B cell (primary cell): ENCODE measurements around the gene KIF23. TPM values are rescaled to one million over a fixed set of nuclear protein-coding genes. Genes with fewer than 3 reads are reported as not detected.

Source experiments
- ATAC-seq: fragments of 200-7000 bp; cut with Tn5 transposase; one replicate; pipeline ENCODE4 v1.10.0; 2021; ENCODE audit warnings: low read depth, mild to moderate bottlenecking, moderate number of reproducible peaks, moderate library complexity
- CTCF ChIA-PET: fragments of 350-600 bp; sonication (Branson Sonifier 250); formaldehyde crosslinking; loops from one replicate; lab custom pipeline; 2021; ENCODE audit warnings: antibody characterized with exemption, inconsistent platforms; lab: Charles Lee
- POLR2A ChIA-PET: fragments of 350-600 bp; sonication (Branson Sonifier 250); formaldehyde crosslinking; loops from one replicate; lab custom pipeline; 2021; ENCODE audit warnings: antibody characterized with exemption; lab: Charles Lee
- DNase-seq: peaks from one replicate; pipeline ENCODE4 v3.0.0; 2013
- H2AFZ ChIP-seq: 2 replicates; pipeline ENCODE4 v1.6.1; 2012; ENCODE audit warnings: mild to moderate bottlenecking, low read depth, low read length; ENCODE audit not compliant: insufficient read depth, poor library complexity, severe bottlenecking
- H3K27ac ChIP-seq, 2 donors: 1 replicate in 1 of 2; 2 replicates in 1 of 2; pipeline ENCODE4 v1.5.1; 2012 to 2013; ENCODE audit warnings: low read length in 2 of 2, mild to moderate bottlenecking in 2 of 2, moderate library complexity in 1 of 2
- H3K27me3 ChIP-seq, 4 experiments: fragments of 200-600 bp in 1 of 4; sonication (generic) in 1 of 4; replicated peaks in 1 of 4; 1 replicate in 2 of 4; 2 replicates in 2 of 4; pipeline versions ENCODE4 v1.6.1 to v1.7.0; 2013 to 2016; ENCODE audit warnings: low read length in 3 of 4, mild to moderate bottlenecking in 2 of 4, mixed read lengths in 1 of 4, moderate library complexity in 1 of 4; ENCODE audit not compliant: insufficient read depth in 4 of 4, control insufficient read depth in 3 of 4; ENCODE audit errors: control extremely low read depth in 1 of 4
- H3K36me3 ChIP-seq, 2 experiments: replicated peaks in 1 of 2; 1 replicate in 1 of 2; 2 replicates in 1 of 2; pipeline versions ENCODE4 v1.6.1 to v1.7.1; 2013; ENCODE audit warnings: low read length in 1 of 2; ENCODE audit not compliant: insufficient read depth in 2 of 2, control insufficient read depth in 1 of 2; ENCODE audit errors: control extremely low read depth in 1 of 2, extremely low read depth in 1 of 2
- H3K4me1 ChIP-seq, 2 donors: fragments of 200-600 bp in 1 of 2; sonication (generic) in 1 of 2; 1 replicate in 1 of 2; 2 replicates in 1 of 2; pipeline versions ENCODE4 v1.5.1 to v1.6.1; 2013 to 2017; ENCODE audit warnings: low read length in 2 of 2; ENCODE audit not compliant: control insufficient read depth in 2 of 2, insufficient read depth in 2 of 2
- H3K4me2 ChIP-seq: replicated peaks from 2 replicates; pipeline ENCODE3; 2012; ENCODE audit warnings: mild to moderate bottlenecking, low read depth, low read length; ENCODE audit not compliant: poor library complexity, severe bottlenecking
- H3K4me3 ChIP-seq, 5 experiments: fragments of 200-600 bp in 1 of 5; sonication (generic) in 1 of 5; 1 replicate in 3 of 5; 2 replicates in 2 of 5; pipeline versions ENCODE4 v1.5.1 to v1.7.0; 2011 to 2016; ENCODE audit warnings: low read length in 4 of 5, mild to moderate bottlenecking in 4 of 5, low read depth in 2 of 5, control low read depth in 1 of 5, moderate library complexity in 1 of 5; ENCODE audit not compliant: insufficient read depth in 1 of 5; ENCODE audit errors: control extremely low read depth in 1 of 5, extremely low read depth in 1 of 5
- H3K79me2 ChIP-seq: fragments of 200-600 bp; sonication (generic); one replicate; pipeline ENCODE4 v1.6.0; 2016; ENCODE audit warnings: low read length; ENCODE audit not compliant: control insufficient read depth, insufficient read depth
- H3K9ac ChIP-seq: fragments of 200-600 bp; sonication (generic); 2 replicates; pipeline ENCODE4 v1.6.1; 2017; ENCODE audit warnings: mild to moderate bottlenecking, low read length, moderate library complexity
- H3K9me3 ChIP-seq, 3 donors: one replicate each; pipeline versions ENCODE4 v1.6.1 to v1.7.1; 2013; ENCODE audit warnings: low read length in 2 of 3; ENCODE audit not compliant: control insufficient read depth in 2 of 3, insufficient read depth in 1 of 3; ENCODE audit errors: control extremely low read depth in 1 of 3
- H4K20me1 ChIP-seq: 2 replicates; pipeline ENCODE4 v1.6.0; 2012; ENCODE audit warnings: mild to moderate bottlenecking, low read length; ENCODE audit not compliant: insufficient read depth, control insufficient read depth, poor library complexity, severe bottlenecking
- H3K27ac Mint-ChIP-seq: one replicate; pipeline ENCODE4 v1.8.0; 2021; ENCODE audit warnings: mixed read lengths
- H3K27me3 Mint-ChIP-seq: one replicate; pipeline ENCODE4 v1.8.0; 2021; ENCODE audit warnings: mixed read lengths
- H3K4me1 Mint-ChIP-seq: one replicate; pipeline ENCODE4 v1.8.0; 2021; ENCODE audit warnings: mixed read lengths
- H3K4me3 Mint-ChIP-seq: one replicate; pipeline ENCODE4 v1.8.0; 2021; ENCODE audit warnings: mixed read lengths
- H3K9me3 Mint-ChIP-seq: one replicate; pipeline ENCODE4 v1.8.0; 2022; ENCODE audit warnings: mixed read lengths; ENCODE audit not compliant: insufficient read depth
- EZH2 ChIP-seq: IDR thresholded peaks from 2 replicates; pipeline ENCODE4 v1.6.1; 2012; ENCODE audit warnings: borderline replicate concordance, low read depth, mild to moderate bottlenecking, moderate library complexity, low read length; ENCODE audit not compliant: insufficient read depth, poor library complexity, severe bottlenecking
- WGBS: methylation state at CpG from one replicate; pipeline ENCODE4 v1.1.5; 2013; ENCODE audit warnings: missing lambda C conversion rate; ENCODE audit not compliant: insufficient coverage; 5-methylcytosine and 5-hydroxymethylcytosine counted together
- intact Hi-C: fragments of 100-400 bp; cut with micrococcal nuclease; formaldehyde crosslinking; loops from one replicate; pipeline ENCODE4 v1.10.0; 2022
- polyA plus RNA-seq: library from polyadenylated mRNA; depleted of rRNA; stranded (reverse); fragments of >200 nt; gene quantifications from 2 replicates; pipeline ENCODE4 v1.2.3, GENCODE V29; 2012
- total RNA-seq, 2 donors: library from RNA; stranded (reverse); fragments of 120-200 nt in 1 of 2; gene quantifications; 1 replicate in 1 of 2; 2 replicates in 1 of 2; pipeline versions ENCODE4 v1.2.3 to v1.2.4, GENCODE V29; 2013 to 2022
- TF ChIP-seq, protein P1 (sequence below): fragments of 200-600 bp; IDR thresholded peaks from one replicate; pipeline ENCODE4 v1.8.0; 2022; ENCODE audit warnings: antibody characterized with exemption, mild to moderate bottlenecking

Gene KIF23
- total and polyA plus RNA-seq, 2 donors (not counting 1 experiment from before 2014, with no cell fraction given) = 0.30 to 0.34 TPM

DNA sequence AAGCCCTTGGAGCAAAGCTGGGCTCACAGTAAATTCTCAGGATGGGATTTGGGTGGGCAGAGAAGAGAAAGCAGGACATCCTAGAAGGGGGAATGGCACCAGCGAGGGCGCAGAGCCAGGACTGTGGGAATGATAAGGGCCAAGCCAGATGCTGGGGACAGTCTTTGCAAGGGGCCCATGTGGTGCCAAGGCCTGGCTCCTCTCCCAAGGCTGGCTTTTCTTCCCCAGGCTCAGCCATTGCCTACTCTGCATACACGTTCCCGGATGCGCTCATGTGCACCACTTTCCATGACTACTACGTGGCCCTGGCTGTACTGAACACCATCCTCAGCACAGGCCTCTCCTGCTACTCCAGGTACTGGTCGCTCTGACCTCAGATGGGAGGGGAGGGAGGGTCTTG is 24.7 kb upstream of the KIF23 start:
- intact Hi-C loops = no loop called here
- POLR2A ChIA-PET = no interaction called here
- H3K27ac ChIP-seq = no peak overlapping the region
- H2AFZ ChIP-seq = no peak overlapping the region
- no peak overlapping the region for H3K4me3 Mint-ChIP-seq
- peaks cover 3% of the 10 kb centered on the region for H3K4me1 Mint-ChIP-seq
- H3K9me3 ChIP-seq = no peaks in the 10 kb centered on the region
- no peak overlapping the region for H3K4me3 ChIP-seq
- H4K20me1 ChIP-seq = no peaks in the 10 kb centered on the region
- no peak overlapping the region for H3K27ac Mint-ChIP-seq
- DNase-seq (no peak), ATAC-seq (no peak)
- no peaks in the 10 kb centered on the region for H3K79me2 ChIP-seq
- TF ChIP-seq EZH2 = no peak
- TF ChIP-seq, protein P1, sequence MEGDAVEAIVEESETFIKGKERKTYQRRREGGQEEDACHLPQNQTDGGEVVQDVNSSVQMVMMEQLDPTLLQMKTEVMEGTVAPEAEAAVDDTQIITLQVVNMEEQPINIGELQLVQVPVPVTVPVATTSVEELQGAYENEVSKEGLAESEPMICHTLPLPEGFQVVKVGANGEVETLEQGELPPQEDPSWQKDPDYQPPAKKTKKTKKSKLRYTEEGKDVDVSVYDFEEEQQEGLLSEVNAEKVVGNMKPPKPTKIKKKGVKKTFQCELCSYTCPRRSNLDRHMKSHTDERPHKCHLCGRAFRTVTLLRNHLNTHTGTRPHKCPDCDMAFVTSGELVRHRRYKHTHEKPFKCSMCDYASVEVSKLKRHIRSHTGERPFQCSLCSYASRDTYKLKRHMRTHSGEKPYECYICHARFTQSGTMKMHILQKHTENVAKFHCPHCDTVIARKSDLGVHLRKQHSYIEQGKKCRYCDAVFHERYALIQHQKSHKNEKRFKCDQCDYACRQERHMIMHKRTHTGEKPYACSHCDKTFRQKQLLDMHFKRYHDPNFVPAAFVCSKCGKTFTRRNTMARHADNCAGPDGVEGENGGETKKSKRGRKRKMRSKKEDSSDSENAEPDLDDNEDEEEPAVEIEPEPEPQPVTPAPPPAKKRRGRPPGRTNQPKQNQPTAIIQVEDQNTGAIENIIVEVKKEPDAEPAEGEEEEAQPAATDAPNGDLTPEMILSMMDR = no peak
- no peaks in the 10 kb centered on the region for H3K27me3 Mint-ChIP-seq
- peaks cover 2 to 3% of the 10 kb centered on the region in 2 donors for H3K4me1 ChIP-seq
- H3K27me3 ChIP-seq = no peaks in the 10 kb centered on the region
- 93% methylated on average over 4 of the region's 7 CpGs for WGBS
- H3K36me3 ChIP-seq = no peaks in the 10 kb centered on the region
- no peak overlapping the region for H3K9ac ChIP-seq
- no peaks in the 10 kb centered on the region for H3K9me3 Mint-ChIP-seq
- no peak overlapping the region for H3K4me2 ChIP-seq
- CTCF ChIA-PET = interaction anchor here (1.1 kb wide), 1 partner anchor 330 kb away, joined by 3 read pairs; no protein-coding TSS in a partner anchor

DNA sequence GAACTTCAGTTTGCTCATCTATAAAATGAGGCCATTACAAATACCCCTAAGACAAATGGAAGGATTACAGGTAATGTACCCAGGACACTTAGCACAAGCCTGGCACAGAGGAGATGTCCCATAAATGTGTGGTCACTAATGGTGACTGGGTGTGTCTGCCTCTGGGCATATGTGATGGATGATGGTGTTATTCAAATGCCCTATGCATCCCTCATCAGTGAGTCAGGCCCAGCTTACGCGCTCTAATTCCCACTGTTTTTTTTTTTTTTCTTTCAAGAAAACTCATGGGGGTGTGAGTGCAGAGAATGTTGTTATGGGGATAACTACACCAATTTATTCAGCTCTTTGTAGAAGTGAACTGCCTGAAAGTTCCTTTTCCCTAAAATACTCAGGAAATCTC is 23.6 kb upstream of the KIF23 start:
- Histone ChIP-seq H3K4me3 (no peak overlapping the region), H3K27me3 (no peaks in the 10 kb centered on the region), H3K79me2 (no peaks in the 10 kb centered on the region), H2AFZ (no peak overlapping the region), H3K4me1 (peaks cover 3 to 7% of the 10 kb centered on the region in 2 donors), H3K27ac (no peak overlapping the region), H3K4me2 (no peak overlapping the region), H3K9me3 (no peaks in the 10 kb centered on the region), H3K36me3 (no peaks in the 10 kb centered on the region), H3K9ac (no peak overlapping the region), H4K20me1 (no peaks in the 10 kb centered on the region)
- no CpG with 5 or more reads among the region's 2 CpGs for WGBS
- no peak for TF ChIP-seq EZH2
- TF ChIP-seq, protein P1 = no peak
- intact Hi-C loops = no loop called here
- ChIA-PET POLR2A (no interaction called here), CTCF (interaction anchor here (0.6 to 1.1 kb wide), 2 partner anchors 14 to 525 kb away, joined by 3 read pairs; no protein-coding TSS in a partner anchor)
- no peak for DNase-seq
- ATAC-seq = no peak
- Mint-ChIP-seq H3K27me3 (no peaks in the 10 kb centered on the region), H3K4me1 (peaks cover 6% of the 10 kb centered on the region), H3K27ac (no peak overlapping the region), H3K9me3 (no peaks in the 10 kb centered on the region), H3K4me3 (no peak overlapping the region)
